DOHH2 (cell line): ENCODE results near the gene TPM2.

ENCODE experiments used
- H3F3A ChIP-seq: fragments of 200-600 bp; sonication (generic), shearing (Covaris generic); 2 replicates; pipeline ENCODE4 v1.6.0; 2016; ENCODE audit warnings: antibody characterized with exemption, mild to moderate bottlenecking; ENCODE audit not compliant: control insufficient read depth, insufficient read depth
- H3K27ac ChIP-seq: fragments of 200-600 bp; sonication (generic); 2 replicates; pipeline ENCODE4 v1.5.1; 2014; ENCODE audit warnings: low read depth, mild to moderate bottlenecking, low read length, moderate library complexity
- H3K27me3 ChIP-seq: fragments of 200-600 bp; sonication (generic); 2 replicates; pipeline ENCODE4 v1.6.1; 2014; ENCODE audit warnings: mild to moderate bottlenecking, low read length, mixed read lengths; ENCODE audit not compliant: control insufficient read depth
- H3K36me3 ChIP-seq: fragments of 200-600 bp; sonication (generic); 2 replicates; pipeline ENCODE4 v1.6.1; 2014; ENCODE audit warnings: mild to moderate bottlenecking, low read length, moderate library complexity, mixed read lengths; ENCODE audit not compliant: control insufficient read depth
- H3K4me1 ChIP-seq: fragments of 200-600 bp; sonication (generic); 2 replicates; pipeline ENCODE4 v1.6.1; 2014; ENCODE audit warnings: mild to moderate bottlenecking, low read length, mixed read lengths; ENCODE audit not compliant: control insufficient read depth
- H3K4me2 ChIP-seq: fragments of 200-600 bp; sonication (generic); 2 replicates; pipeline ENCODE4 v1.6.0; 2014; ENCODE audit warnings: mild to moderate bottlenecking, low read length, moderate library complexity
- H3K4me3 ChIP-seq: fragments of 200-600 bp; sonication (generic); 2 replicates; pipeline ENCODE4 v1.5.1; 2014; ENCODE audit warnings: mild to moderate bottlenecking, low read length, mixed read lengths
- H3K79me2 ChIP-seq: fragments of 200-600 bp; sonication (generic); 2 replicates; pipeline ENCODE4 v1.6.1; 2014; ENCODE audit warnings: mild to moderate bottlenecking, low read length, mixed read lengths; ENCODE audit not compliant: control insufficient read depth
- H3K9me2 ChIP-seq: fragments of 200-600 bp; sonication (generic); replicated peaks from 2 replicates; pipeline ENCODE4 v1.6.1; 2014; ENCODE audit warnings: mild to moderate bottlenecking, low read length, mixed read lengths; ENCODE audit not compliant: control insufficient read depth
- H3K9me3 ChIP-seq: fragments of 200-600 bp; sonication (generic); 2 replicates; pipeline ENCODE4 v1.6.1; 2014; ENCODE audit warnings: antibody characterized with exemption, low read length, mixed read lengths; ENCODE audit not compliant: control insufficient read depth, insufficient read depth
- H4K20me1 ChIP-seq: fragments of 200-600 bp; sonication (generic); 2 replicates; pipeline ENCODE4 v1.6.0; 2014; ENCODE audit warnings: low read depth, mild to moderate bottlenecking, antibody characterized with exemption, low read length, moderate library complexity; ENCODE audit not compliant: control insufficient read depth, insufficient read depth
- CTCF ChIP-seq: fragments of 200-600 bp; sonication (generic); IDR thresholded peaks from one replicate; pipeline ENCODE4 v1.5.1; 2014; ENCODE audit warnings: antibody characterized with exemption, mild to moderate bottlenecking, low read depth, low read length; ENCODE audit not compliant: poor library complexity, severe bottlenecking
- EZH2phosphoT487 ChIP-seq: fragments of 200-600 bp; sonication (generic); IDR thresholded peaks from 2 replicates; pipeline ENCODE4 v1.6.1; 2017; ENCODE audit warnings: borderline replicate concordance, mild to moderate bottlenecking, antibody characterized with exemption, low read length, moderate library complexity, mixed read lengths

The TPM2 gene

GRCh38 chr9:35723426-35723825 is 33.7 kb upstream of the TPM2 start:
- H3K9me2 ChIP-seq, result no peaks in the 10 kb centered on the region
- H3K4me1 ChIP-seq, result peaks cover 20% of the 10 kb centered on the region
- no peak for TF ChIP-seq EZH2phosphoT487
- TF ChIP-seq CTCF, result no peak
- peaks cover 14% of the 10 kb centered on the region for H4K20me1 ChIP-seq
- no peaks in the 10 kb centered on the region for H3K9me3 ChIP-seq
- H3K27me3 ChIP-seq, result no peaks in the 10 kb centered on the region
- peaks cover 86% of the 10 kb centered on the region for H3K36me3 ChIP-seq
- peaks cover 24% of the 10 kb centered on the region for H3K79me2 ChIP-seq
- no peak overlapping the region for H3K27ac ChIP-seq
- H3F3A ChIP-seq, result peaks cover under 1% of the 10 kb centered on the region; the same call in 1 of the 2 replicates
- no peak overlapping the region for H3K4me2 ChIP-seq
- no peak overlapping the region for H3K4me3 ChIP-seq

DNA sequence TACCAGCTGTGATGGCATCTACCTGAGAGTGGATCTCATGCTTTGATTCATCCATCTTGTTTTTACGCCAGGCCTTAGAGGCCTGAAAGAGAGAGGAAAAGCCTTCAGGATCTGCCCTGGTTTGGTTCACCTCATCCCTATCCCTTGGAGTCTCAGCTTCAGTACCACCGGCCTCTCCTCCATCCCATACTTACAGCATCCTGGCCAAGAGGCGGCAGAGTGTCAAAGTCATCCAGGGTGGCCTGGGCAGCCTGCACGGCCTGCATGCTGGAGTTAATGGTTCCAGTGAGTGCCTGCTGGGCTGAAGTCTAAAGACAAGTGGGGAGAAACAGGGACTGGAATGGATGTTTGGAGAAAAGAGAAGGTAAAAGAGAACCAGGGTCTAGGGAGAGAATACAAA is 29.8 kb upstream of the TPM2 start:
- Histone ChIP-seq H4K20me1 (no peaks in the 10 kb centered on the region), H3K9me2 (no peaks in the 10 kb centered on the region), H3K36me3 (peaks cover 97% of the 10 kb centered on the region), H3F3A (no peaks in the 10 kb centered on the region), H3K4me1 (no peaks in the 10 kb centered on the region), H3K4me3 (no peak overlapping the region), H3K4me2 (no peak overlapping the region), H3K27ac (no peak overlapping the region), H3K27me3 (no peaks in the 10 kb centered on the region), H3K9me3 (no peaks in the 10 kb centered on the region), H3K79me2 (no peaks in the 10 kb centered on the region)
- TF ChIP-seq EZH2phosphoT487, result no peak

GRCh38 chr9:35718721-35719511 is 29.2 kb upstream of the TPM2 start:
- Histone ChIP-seq H3F3A (no peaks in the 10 kb centered on the region), H3K4me3 (no peak overlapping the region), H4K20me1 (no peaks in the 10 kb centered on the region), H3K4me1 (no peaks in the 10 kb centered on the region), H3K27me3 (no peaks in the 10 kb centered on the region), H3K4me2 (no peak overlapping the region), H3K9me3 (no peaks in the 10 kb centered on the region), H3K9me2 (no peaks in the 10 kb centered on the region), H3K36me3 (peaks cover 96% of the 10 kb centered on the region), H3K79me2 (no peaks in the 10 kb centered on the region), H3K27ac (no peak overlapping the region)
- TF ChIP-seq EZH2phosphoT487 (no peak), CTCF (no peak)

GRCh38 chr9:35717132-35717870 is 27.6 kb upstream of the TPM2 start:
- H3K36me3 ChIP-seq, result peaks cover 96% of the 10 kb centered on the region
- H3K9me3 ChIP-seq, result no peaks in the 10 kb centered on the region
- H3K4me3 ChIP-seq, result no peak overlapping the region
- H3F3A ChIP-seq, result no peaks in the 10 kb centered on the region
- no peaks in the 10 kb centered on the region for H3K27me3 ChIP-seq
- no peak overlapping the region for H3K4me2 ChIP-seq
- no peak for TF ChIP-seq EZH2phosphoT487
- no peak for TF ChIP-seq CTCF
- H3K27ac ChIP-seq, result no peak overlapping the region
- no peaks in the 10 kb centered on the region for H3K4me1 ChIP-seq
- H3K9me2 ChIP-seq, result no peaks in the 10 kb centered on the region
- no peaks in the 10 kb centered on the region for H3K79me2 ChIP-seq
- no peaks in the 10 kb centered on the region for H4K20me1 ChIP-seq
